NT2/D1 (cell line): ENCODE data around the gene TMEM208.

Source experiments
- SUZ12 ChIP-seq: IDR thresholded peaks from 2 replicates; pipeline ENCODE4 v1.6.1; 2011; ENCODE audit not compliant: insufficient read length, insufficient read depth; ENCODE audit errors: extremely low read depth
- YY1 ChIP-seq: IDR thresholded peaks from 2 replicates; pipeline ENCODE4 v1.6.1; 2011; ENCODE audit not compliant: insufficient read length, insufficient read depth
- ZNF274 ChIP-seq: IDR thresholded peaks from 2 replicates; pipeline ENCODE4 v1.6.1; 2011; ENCODE audit warnings: mild to moderate bottlenecking, low read depth, low read length

- TF ChIP-seq ZNF274 (no peak), SUZ12 (no peak), YY1 (no peak)
Observed at GRCh38 chr16:67246081-67246755, 19.3 kb downstream of the TMEM208 start.
